ENCODE results near the gene EPHB2. TPM values are rescaled to one million over a fixed set of nuclear protein-coding genes. Genes with fewer than 3 reads are reported as not detected.

EPHB2 gene
- total and polyA plus RNA-seq, 2 donors (not counting 1 experiment from before 2014, with no cell fraction given), result 0.07 to 0.39 TPM

DNA sequence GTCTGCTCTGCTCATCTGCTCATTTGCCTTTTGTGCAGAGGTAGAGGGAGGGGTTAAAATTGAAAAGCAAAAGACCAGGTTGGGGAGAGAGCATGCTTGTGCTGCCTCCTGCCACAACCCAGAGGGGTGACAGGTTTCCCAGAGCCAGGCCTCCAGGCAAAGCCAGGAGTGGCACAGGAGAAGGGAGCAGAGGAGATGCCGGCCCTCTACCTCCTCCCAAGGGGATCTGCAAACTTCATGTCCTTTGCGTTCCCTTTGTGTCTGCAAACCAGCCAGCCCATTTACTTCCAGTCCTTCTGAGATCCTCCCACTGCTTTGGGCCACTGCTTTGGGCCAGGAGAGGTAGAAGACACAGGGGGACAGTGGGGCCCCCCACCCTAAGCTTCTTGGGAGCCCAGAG lies 67.8 kb downstream of the EPHB2 start:
- Histone ChIP-seq H3K27me3 (replicated peaks in 1 of 4; ENCODE audit: control extremely low read depth in 1 of 4, control insufficient read depth in 3 of 4, insufficient read depth in 4 of 4, low read length in 3 of 4) (peaks cover 0 to 4% (median 0%) of the 10 kb centered on the region in 4 experiments), H3K4me1 (ENCODE audit: control insufficient read depth in 2 of 2, insufficient read depth in 2 of 2, low read length in 2 of 2) (no peaks in the 10 kb centered on the region), H3K9ac (ENCODE audit: low read length) (no peak overlapping the region), H3K9me3 (ENCODE audit: control extremely low read depth in 1 of 3, control insufficient read depth in 2 of 3, insufficient read depth in 1 of 3, low read length in 2 of 3) (no peaks in the 10 kb centered on the region), H3K4me2 (replicated peaks; ENCODE audit: low read depth, low read length, poor library complexity, severe bottlenecking) (no peak overlapping the region), H3K36me3 (replicated peaks in 1 of 2; ENCODE audit: control extremely low read depth in 1 of 2, control insufficient read depth in 1 of 2, extremely low read depth in 1 of 2, insufficient read depth in 2 of 2, low read length in 1 of 2) (no peaks in the 10 kb centered on the region), H4K20me1 (ENCODE audit: control insufficient read depth, insufficient read depth, low read length, poor library complexity, severe bottlenecking) (no peaks in the 10 kb centered on the region), H3K27ac (ENCODE audit: low read length in 2 of 2) (no peak overlapping the region), H2AFZ (ENCODE audit: insufficient read depth, low read depth, low read length, poor library complexity, severe bottlenecking) (no peak overlapping the region), H3K79me2 (ENCODE audit: control insufficient read depth, insufficient read depth, low read length) (no peaks in the 10 kb centered on the region), H3K4me3 (ENCODE audit: control extremely low read depth in 1 of 5, extremely low read depth in 1 of 5, insufficient read depth in 1 of 5, low read depth in 2 of 5, low read length in 4 of 5) (no peak overlapping the region)
- TF ChIP-seq, protein P1, sequence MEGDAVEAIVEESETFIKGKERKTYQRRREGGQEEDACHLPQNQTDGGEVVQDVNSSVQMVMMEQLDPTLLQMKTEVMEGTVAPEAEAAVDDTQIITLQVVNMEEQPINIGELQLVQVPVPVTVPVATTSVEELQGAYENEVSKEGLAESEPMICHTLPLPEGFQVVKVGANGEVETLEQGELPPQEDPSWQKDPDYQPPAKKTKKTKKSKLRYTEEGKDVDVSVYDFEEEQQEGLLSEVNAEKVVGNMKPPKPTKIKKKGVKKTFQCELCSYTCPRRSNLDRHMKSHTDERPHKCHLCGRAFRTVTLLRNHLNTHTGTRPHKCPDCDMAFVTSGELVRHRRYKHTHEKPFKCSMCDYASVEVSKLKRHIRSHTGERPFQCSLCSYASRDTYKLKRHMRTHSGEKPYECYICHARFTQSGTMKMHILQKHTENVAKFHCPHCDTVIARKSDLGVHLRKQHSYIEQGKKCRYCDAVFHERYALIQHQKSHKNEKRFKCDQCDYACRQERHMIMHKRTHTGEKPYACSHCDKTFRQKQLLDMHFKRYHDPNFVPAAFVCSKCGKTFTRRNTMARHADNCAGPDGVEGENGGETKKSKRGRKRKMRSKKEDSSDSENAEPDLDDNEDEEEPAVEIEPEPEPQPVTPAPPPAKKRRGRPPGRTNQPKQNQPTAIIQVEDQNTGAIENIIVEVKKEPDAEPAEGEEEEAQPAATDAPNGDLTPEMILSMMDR (IDR thresholded peaks at IDR 0.05), result no peak
- TF ChIP-seq EZH2 (IDR thresholded peaks at IDR 0.05; ENCODE audit: borderline replicate concordance, insufficient read depth, low read depth, low read length, poor library complexity, severe bottlenecking), result no peak
- Mint-ChIP-seq H3K9me3 (ENCODE audit: insufficient read depth) (no peaks in the 10 kb centered on the region), H3K4me3 (no peak overlapping the region), H3K27me3 (peaks cover 36% of the 10 kb centered on the region), H3K27ac (no peak overlapping the region), H3K4me1 (no peaks in the 10 kb centered on the region)
- CTCF ChIA-PET, result no interaction called here
- 90% methylated on average over 2 of the region's 2 CpGs for WGBS (ENCODE audit: insufficient coverage)
- intact Hi-C loops (cut with micrococcal nuclease), result no loop called here
- POLR2A ChIA-PET, result no interaction called here
- DNase-seq (no peak), ATAC-seq (ENCODE audit: low read depth) (no peak)

DNA sequence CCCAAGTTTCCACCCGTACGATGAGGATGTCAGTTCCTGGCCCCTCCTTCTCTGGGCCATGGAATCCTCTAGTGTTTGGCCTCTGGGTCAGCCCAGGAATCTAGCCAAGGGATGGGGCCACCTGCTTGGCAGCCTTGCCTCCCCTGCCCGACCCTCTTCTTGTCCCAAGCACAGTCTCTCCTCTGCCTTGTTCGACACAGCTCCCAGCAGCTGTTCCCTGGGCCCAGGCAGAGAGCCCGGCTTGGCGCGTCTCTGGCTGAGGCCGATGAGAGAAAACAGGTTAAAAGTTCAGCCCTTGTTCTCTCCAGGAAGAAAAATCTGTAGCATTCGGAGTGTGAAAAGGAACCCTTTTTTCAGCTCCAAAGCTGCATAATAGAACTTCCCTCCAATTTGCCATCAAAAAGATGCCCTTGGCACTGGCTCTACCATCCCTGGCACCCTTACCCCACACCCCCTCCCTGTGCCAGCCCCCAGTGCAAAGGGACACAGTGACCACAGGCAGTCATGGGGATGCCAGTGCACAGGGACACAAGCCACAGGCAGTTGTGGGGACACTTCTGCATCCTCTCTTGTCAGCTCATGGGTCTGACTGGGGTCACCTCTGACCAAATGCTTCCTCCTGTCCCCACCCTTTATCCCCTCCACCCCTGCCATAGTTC lies 68.4 kb downstream of the EPHB2 start:
- Histone ChIP-seq H3K27ac (ENCODE audit: low read length in 2 of 2) (no peak overlapping the region), H3K4me3 (ENCODE audit: control extremely low read depth in 1 of 5, extremely low read depth in 1 of 5, insufficient read depth in 1 of 5, low read depth in 2 of 5, low read length in 4 of 5) (no peak overlapping the region), H3K36me3 (replicated peaks in 1 of 2; ENCODE audit: control extremely low read depth in 1 of 2, control insufficient read depth in 1 of 2, extremely low read depth in 1 of 2, insufficient read depth in 2 of 2, low read length in 1 of 2) (no peaks in the 10 kb centered on the region), H4K20me1 (ENCODE audit: control insufficient read depth, insufficient read depth, low read length, poor library complexity, severe bottlenecking) (no peaks in the 10 kb centered on the region), H2AFZ (ENCODE audit: insufficient read depth, low read depth, low read length, poor library complexity, severe bottlenecking) (no peak overlapping the region), H3K4me1 (ENCODE audit: control insufficient read depth in 2 of 2, insufficient read depth in 2 of 2, low read length in 2 of 2) (no peaks in the 10 kb centered on the region), H3K9me3 (ENCODE audit: control extremely low read depth in 1 of 3, control insufficient read depth in 2 of 3, insufficient read depth in 1 of 3, low read length in 2 of 3) (no peaks in the 10 kb centered on the region), H3K79me2 (ENCODE audit: control insufficient read depth, insufficient read depth, low read length) (no peaks in the 10 kb centered on the region), H3K27me3 (replicated peaks in 1 of 4; ENCODE audit: control extremely low read depth in 1 of 4, control insufficient read depth in 3 of 4, insufficient read depth in 4 of 4, low read length in 3 of 4) (peaks cover 0 to 4% (median 0%) of the 10 kb centered on the region in 4 experiments), H3K4me2 (replicated peaks; ENCODE audit: low read depth, low read length, poor library complexity, severe bottlenecking) (no peak overlapping the region), H3K9ac (ENCODE audit: low read length) (no peak overlapping the region)
- TF ChIP-seq, protein P1 (IDR thresholded peaks at IDR 0.05), result no peak
- no peak for TF ChIP-seq EZH2 (IDR thresholded peaks at IDR 0.05; ENCODE audit: borderline replicate concordance, insufficient read depth, low read depth, low read length, poor library complexity, severe bottlenecking)
- CTCF ChIA-PET, result no interaction called here
- intact Hi-C loops (cut with micrococcal nuclease), result no loop called here
- DNase-seq (no peak), ATAC-seq (ENCODE audit: low read depth) (no peak)
- no peaks in the 10 kb centered on the region for H3K9me3 Mint-ChIP-seq (ENCODE audit: insufficient read depth)
- H3K27ac Mint-ChIP-seq, result no peak overlapping the region
- H3K4me3 Mint-ChIP-seq, result no peak overlapping the region
- no peaks in the 10 kb centered on the region for H3K4me1 Mint-ChIP-seq
- peaks cover 35% of the 10 kb centered on the region for H3K27me3 Mint-ChIP-seq
- 81% methylated on average over 9 of the region's 9 CpGs for WGBS (ENCODE audit: insufficient coverage)
- POLR2A ChIA-PET, result no interaction called here

Data from B cell (primary cell).